DND-41 (cell line): Measurements from ENCODE around the gene C11orf21.
A peak's percentile ranks its signal among the peaks of the same experiment; 100 is the strongest.

Experiments used
- ATAC-seq: fragments of 200-7000 bp; cut with Tn5 transposase; 3 replicates; pipeline ENCODE4 v1.9.1; 2021; ENCODE audit warnings: low read depth; ENCODE audit not compliant: insufficient read depth
- DNase-seq: peaks from one replicate; pipeline ENCODE4 v3.0.0-alpha.2; 2020
- H2AFZ ChIP-seq: 2 replicates; pipeline ENCODE4 v1.6.0; 2012; ENCODE audit warnings: low read depth, low read length
- H3K27ac ChIP-seq: 2 replicates; pipeline ENCODE4 v1.5.1; 2012; ENCODE audit warnings: low read length, inconsistent platforms
- H3K27me3 ChIP-seq: fragments of 200-600 bp; sonication (generic); 2 replicates; pipeline ENCODE4 v1.6.0; 2012; ENCODE audit warnings: low read length, mild to moderate bottlenecking, inconsistent platforms; ENCODE audit not compliant: insufficient read depth, poor library complexity
- H3K36me3 ChIP-seq: 2 replicates; pipeline ENCODE4 v1.5.1; 2012; ENCODE audit warnings: low read length, inconsistent platforms; ENCODE audit not compliant: insufficient read depth
- H3K4me1 ChIP-seq: 2 replicates; pipeline ENCODE4 v1.5.1; 2012; ENCODE audit warnings: mild to moderate bottlenecking, low read length; ENCODE audit not compliant: insufficient read depth
- H3K4me2 ChIP-seq: 2 replicates; pipeline ENCODE4 v1.6.0; 2012; ENCODE audit warnings: mild to moderate bottlenecking, moderate library complexity, low read length, inconsistent platforms; ENCODE audit not compliant: insufficient read depth
- H3K4me3 ChIP-seq, 2 experiments: fragments of 200-600 bp in 1 of 2; shearing (Covaris generic) in 1 of 2; 2 replicates each; pipeline ENCODE4 v1.5.1; 2012 to 2016; ENCODE audit warnings: inconsistent platforms in 2 of 2, low read length in 2 of 2, mild to moderate bottlenecking in 2 of 2, low read depth in 1 of 2, moderate library complexity in 1 of 2
- H3K79me2 ChIP-seq: 2 replicates; pipeline ENCODE4 v1.6.0; 2012; ENCODE audit warnings: low read length, inconsistent platforms; ENCODE audit not compliant: insufficient read depth
- H3K9ac ChIP-seq: 2 replicates; pipeline ENCODE4 v1.6.0; 2012; ENCODE audit warnings: low read depth, mild to moderate bottlenecking, inconsistent platforms, low read length, moderate library complexity
- H3K9me3 ChIP-seq: 2 replicates; pipeline ENCODE4 v1.5.1; 2012; ENCODE audit warnings: low read length, moderate library complexity, mild to moderate bottlenecking, inconsistent platforms; ENCODE audit not compliant: insufficient read depth, severe bottlenecking
- H4K20me1 ChIP-seq: 2 replicates; pipeline ENCODE4 v1.6.0; 2012; ENCODE audit warnings: low read length; ENCODE audit not compliant: insufficient read depth
- EZH2 ChIP-seq: IDR thresholded peaks from 3 replicates; pipeline ENCODE4 v1.6.1; 2012; ENCODE audit warnings: borderline replicate concordance, low read depth, mild to moderate bottlenecking, moderate library complexity, low read length, inconsistent platforms; ENCODE audit not compliant: severe bottlenecking
- TF ChIP-seq, protein P1 (sequence below): IDR thresholded peaks from 2 replicates; pipeline ENCODE4 v1.5.1; 2012; ENCODE audit warnings: borderline replicate concordance, low read length, moderate library complexity, mild to moderate bottlenecking; ENCODE audit not compliant: poor library complexity, severe bottlenecking; ENCODE audit errors: extremely low read depth

Gene C11orf21

GRCh38 chr11:2269601-2270321, 32.0 kb downstream of the C11orf21 start:
- peak overlapping the region; percentile 20 to 60; a peak in 3 of 4 replicates for H3K4me3 ChIP-seq
- no peaks in the 10 kb centered on the region for H3K36me3 ChIP-seq
- H2AFZ ChIP-seq = peak overlapping the region; percentile 70
- no peaks in the 10 kb centered on the region for H3K9me3 ChIP-seq
- no peaks in the 10 kb centered on the region for H3K79me2 ChIP-seq
- peak overlapping the region; percentile 54 for H3K4me2 ChIP-seq
- H3K27me3 ChIP-seq = no peaks in the 10 kb centered on the region
- ATAC-seq (peak; percentile 17; the same call in 2 of the 3 replicates), DNase-seq (no peak)
- H3K27ac ChIP-seq = peak overlapping the region; percentile 96
- peaks cover 53% of the 10 kb centered on the region for H3K4me1 ChIP-seq
- no peaks in the 10 kb centered on the region for H4K20me1 ChIP-seq
- peak overlapping the region; percentile 74 for H3K9ac ChIP-seq
- TF ChIP-seq EZH2 = no peak
- TF ChIP-seq, protein P1, sequence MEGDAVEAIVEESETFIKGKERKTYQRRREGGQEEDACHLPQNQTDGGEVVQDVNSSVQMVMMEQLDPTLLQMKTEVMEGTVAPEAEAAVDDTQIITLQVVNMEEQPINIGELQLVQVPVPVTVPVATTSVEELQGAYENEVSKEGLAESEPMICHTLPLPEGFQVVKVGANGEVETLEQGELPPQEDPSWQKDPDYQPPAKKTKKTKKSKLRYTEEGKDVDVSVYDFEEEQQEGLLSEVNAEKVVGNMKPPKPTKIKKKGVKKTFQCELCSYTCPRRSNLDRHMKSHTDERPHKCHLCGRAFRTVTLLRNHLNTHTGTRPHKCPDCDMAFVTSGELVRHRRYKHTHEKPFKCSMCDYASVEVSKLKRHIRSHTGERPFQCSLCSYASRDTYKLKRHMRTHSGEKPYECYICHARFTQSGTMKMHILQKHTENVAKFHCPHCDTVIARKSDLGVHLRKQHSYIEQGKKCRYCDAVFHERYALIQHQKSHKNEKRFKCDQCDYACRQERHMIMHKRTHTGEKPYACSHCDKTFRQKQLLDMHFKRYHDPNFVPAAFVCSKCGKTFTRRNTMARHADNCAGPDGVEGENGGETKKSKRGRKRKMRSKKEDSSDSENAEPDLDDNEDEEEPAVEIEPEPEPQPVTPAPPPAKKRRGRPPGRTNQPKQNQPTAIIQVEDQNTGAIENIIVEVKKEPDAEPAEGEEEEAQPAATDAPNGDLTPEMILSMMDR = no peak

DNA sequence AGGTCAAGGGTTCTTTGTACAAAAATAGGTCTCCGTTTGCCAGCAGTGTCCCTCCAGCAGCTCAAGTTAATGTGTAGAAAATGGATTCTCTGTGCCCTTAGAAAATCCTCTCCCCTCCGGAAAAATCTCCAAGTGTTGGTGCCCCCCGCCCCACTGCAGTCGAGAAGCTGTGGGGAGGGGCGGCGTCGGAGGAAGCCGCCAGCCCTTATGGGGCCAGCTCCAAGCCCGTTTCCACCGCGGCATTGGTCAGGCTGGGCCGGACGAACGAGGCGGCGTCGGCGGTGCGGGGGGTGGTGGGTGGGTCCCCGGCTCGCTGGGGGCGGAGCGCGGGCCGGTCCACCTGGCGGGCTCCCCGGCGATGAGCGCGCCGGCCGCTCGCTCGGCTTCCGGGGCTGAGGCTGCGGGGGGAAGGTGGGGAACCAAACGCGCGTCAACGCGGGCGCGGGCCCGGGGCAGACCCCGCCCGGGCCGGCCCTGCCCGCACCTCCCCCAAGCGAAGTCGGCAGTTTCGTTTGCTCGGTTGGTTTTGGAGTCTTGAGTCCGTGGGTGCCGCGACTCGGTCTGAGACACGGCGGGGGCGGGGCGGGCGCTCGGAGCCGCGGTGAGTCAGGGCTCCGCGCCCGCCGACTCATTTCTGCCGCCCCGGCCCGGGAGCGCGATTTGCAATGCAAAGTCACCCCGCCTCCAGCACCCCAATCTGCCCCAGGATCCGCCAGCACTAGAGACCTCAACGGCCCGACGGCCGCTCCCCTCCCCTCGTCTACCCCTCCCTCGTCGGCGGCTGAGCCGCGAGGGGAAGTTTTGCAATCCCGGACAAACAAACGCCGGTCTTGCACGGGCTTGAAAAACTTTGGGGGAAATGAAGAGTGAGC, 32.8 kb downstream of the C11orf21 start:
- no peaks in the 10 kb centered on the region for H3K9me3 ChIP-seq
- peaks cover 61% of the 10 kb centered on the region for H3K4me1 ChIP-seq
- H3K27ac ChIP-seq = peak overlapping the region; percentile 96
- H3K27me3 ChIP-seq = no peaks in the 10 kb centered on the region
- DNase-seq = peak; percentile 80
- H3K4me2 ChIP-seq = peak overlapping the region; percentile 54
- no peak for TF ChIP-seq EZH2
- TF ChIP-seq, protein P1 = no peak
- H3K79me2 ChIP-seq = no peaks in the 10 kb centered on the region
- H3K4me3 ChIP-seq = peak overlapping the region; percentile 20 to 60; a peak in 3 of 4 replicates
- peak overlapping the region; percentile 74 for H3K9ac ChIP-seq
- H2AFZ ChIP-seq = peak overlapping the region; percentile 70
- ATAC-seq = peak; percentile 47
- H4K20me1 ChIP-seq = no peaks in the 10 kb centered on the region
- no peaks in the 10 kb centered on the region for H3K36me3 ChIP-seq

GRCh38 chr11:2267851-2268728, 33.6 kb downstream of the C11orf21 start:
- Histone ChIP-seq H3K4me2 (peak overlapping the region; percentile 54), H3K27me3 (no peaks in the 10 kb centered on the region), H3K4me3 (peak overlapping the region in 1 of 2 experiments; percentile 60; a peak in 3 of 4 replicates), H3K79me2 (no peaks in the 10 kb centered on the region), H2AFZ (no peak overlapping the region; the same call in 1 of the 2 replicates), H4K20me1 (no peaks in the 10 kb centered on the region), H3K36me3 (no peaks in the 10 kb centered on the region), H3K9me3 (no peaks in the 10 kb centered on the region), H3K27ac (peak overlapping the region; percentile 96), H3K9ac (peak overlapping the region; percentile 74), H3K4me1 (peaks cover 69% of the 10 kb centered on the region)
- ATAC-seq (no peak), DNase-seq (no peak)
- no peak for TF ChIP-seq EZH2
- TF ChIP-seq, protein P1 = no peak
